Cardiac muscle cell (in vitro differentiated cells and primary cell): ENCODE results near the gene CFAP20DC. TPM values are rescaled to one million over a fixed set of nuclear protein-coding genes. Genes with fewer than 3 reads are reported as not detected.
"Not testable (repeated sequence)": the region's sequence is repeated elsewhere in the genome, so short reads cannot be mapped to it uniquely, and the experiment has no call there.

ENCODE experiments used
- DNase-seq, 2 donors: peaks; one replicate each; pipeline versions ENCODE4 v3.0.0 to v3.0.0-alpha.2; 2010 to 2017; ENCODE audit warnings: low read depth in 1 of 2, low spot score in 1 of 2
- H3K27ac ChIP-seq: fragments of 200-600 bp; sonication (generic); 2 replicates; pipeline ENCODE4 v1.5.1; 2016
- H3K27me3 ChIP-seq: fragments of 200-600 bp; sonication (generic); 2 replicates; pipeline ENCODE4 v1.6.0; 2016; ENCODE audit warnings: control low read depth
- H3K36me3 ChIP-seq: fragments of 200-600 bp; sonication (generic); 2 replicates; pipeline ENCODE4 v1.5.1; 2016; ENCODE audit warnings: control low read depth
- H3K4me1 ChIP-seq: fragments of 200-600 bp; sonication (generic); 2 replicates; pipeline ENCODE4 v1.8.1; 2017; ENCODE audit warnings: low read depth, mild to moderate bottlenecking, mixed run types
- H3K4me3 ChIP-seq: fragments of 200-600 bp; sonication (generic); 2 replicates; pipeline ENCODE4 v1.5.1; 2016; ENCODE audit warnings: mild to moderate bottlenecking
- H3K9me3 ChIP-seq: fragments of 200-600 bp; sonication (generic); 2 replicates; pipeline ENCODE4 v1.5.1; 2017; ENCODE audit warnings: low read depth, mild to moderate bottlenecking, control low read depth
- CTCF ChIP-seq: IDR thresholded peaks from 2 replicates; pipeline ENCODE4 v1.5.1; 2012; ENCODE audit warnings: low read depth, mild to moderate bottlenecking, low read length
- polyA plus RNA-seq: library from polyadenylated mRNA; unstranded; fragments of >200 nt; fragmentation: Nextera tagmentation; extraction: Ambion mirVana; gene quantifications from 2 replicates; pipeline ENCODE4 v1.2.1, GENCODE V29; 2016
- total RNA-seq: library from RNA; depleted of rRNA; stranded (reverse); fragments of >200 nt; gene quantifications from 2 replicates; pipeline ENCODE4 v1.2.3, GENCODE V29; 2016

Gene CFAP20DC
- total RNA-seq, result 0.53 and 1.3 TPM in 2 replicates
- 0.53 and 3.5 TPM in 2 replicates for polyA plus RNA-seq

- no peaks in the 10 kb centered on the region for H3K27me3 ChIP-seq
- H3K36me3 ChIP-seq, result no peaks in the 10 kb centered on the region
- H3K27ac ChIP-seq, result no peak within 1 kb of the TSS
- no peaks in the 10 kb centered on the region for H3K4me1 ChIP-seq
- no peak for TF ChIP-seq CTCF
- H3K9me3 ChIP-seq, result no peaks in the 10 kb centered on the region
- H3K4me3 ChIP-seq, result peak within 1 kb of the TSS; percentile 62
- DNase-seq, result peak; percentile 89 to 95
Measured at GRCh38 chr3:59049671-59050331, at the start of gene CFAP20DC. Gene CFAP20DC (minus strand): TSS chr3:59050025. CDS start chr3:59049631, 394 bp downstream.

- not testable (repeated sequence) for H3K36me3 ChIP-seq, H3K27me3 ChIP-seq, H3K9me3 ChIP-seq, H3K27ac ChIP-seq, H3K4me1 ChIP-seq, H3K4me3 ChIP-seq
- peak in 1 of 2 donors; percentile 9 for DNase-seq
Measured at GRCh38 chr3:59098516-59098915, 48.7 kb upstream of the CFAP20DC start.

- no peak for DNase-seq
- no peak for TF ChIP-seq CTCF
- H3K27ac ChIP-seq, result no peak overlapping the region
Measured at GRCh38 chr3:59094446-59094845, 44.6 kb upstream of the CFAP20DC start.

GRCh38 chr3:59093521-59093920, 43.7 kb upstream of the CFAP20DC start:
- no peak for DNase-seq
- no peak for TF ChIP-seq CTCF

More at GRCh38 chr3:59094446-59094845, 44.6 kb upstream of the CFAP20DC start:
- Histone ChIP-seq H3K27me3 (peaks cover 14% of the 10 kb centered on the region), H3K4me1 (no peaks in the 10 kb centered on the region), H3K36me3 (no peaks in the 10 kb centered on the region), H3K4me3 (no peak overlapping the region), H3K9me3 (no peaks in the 10 kb centered on the region)

GRCh38 chr3:59088761-59089160, 38.9 kb upstream of the CFAP20DC start:
- H3K36me3 ChIP-seq, result no peaks in the 10 kb centered on the region
- H3K4me3 ChIP-seq, result no peak overlapping the region
- peaks cover 11% of the 10 kb centered on the region for H3K27me3 ChIP-seq
- H3K4me1 ChIP-seq, result peaks cover 5% of the 10 kb centered on the region
- DNase-seq, result no peak
- H3K27ac ChIP-seq, result no peak overlapping the region
- H3K9me3 ChIP-seq, result no peaks in the 10 kb centered on the region
- TF ChIP-seq CTCF, result no peak

More at GRCh38 chr3:59093521-59093920, 43.7 kb upstream of the CFAP20DC start:
- no peaks in the 10 kb centered on the region for H3K36me3 ChIP-seq
- H3K27ac ChIP-seq, result no peak overlapping the region
- H3K4me3 ChIP-seq, result no peak overlapping the region
- no peaks in the 10 kb centered on the region for H3K9me3 ChIP-seq
- H3K4me1 ChIP-seq, result no peaks in the 10 kb centered on the region
- H3K27me3 ChIP-seq, result peaks cover 14% of the 10 kb centered on the region

- Histone ChIP-seq H3K27me3 (peaks cover 15% of the 10 kb centered on the region), H3K4me1 (peaks cover 5% of the 10 kb centered on the region), H3K9me3 (no peaks in the 10 kb centered on the region), H3K4me3 (no peak overlapping the region), H3K36me3 (no peaks in the 10 kb centered on the region), H3K27ac (no peak overlapping the region)
- TF ChIP-seq CTCF, result no peak
- DNase-seq, result no peak
Measured at GRCh38 chr3:59085976-59086375, 36.2 kb upstream of the CFAP20DC start.
